ENCODE data around the gene FEZF2.

Gene FEZF2

DNA sequence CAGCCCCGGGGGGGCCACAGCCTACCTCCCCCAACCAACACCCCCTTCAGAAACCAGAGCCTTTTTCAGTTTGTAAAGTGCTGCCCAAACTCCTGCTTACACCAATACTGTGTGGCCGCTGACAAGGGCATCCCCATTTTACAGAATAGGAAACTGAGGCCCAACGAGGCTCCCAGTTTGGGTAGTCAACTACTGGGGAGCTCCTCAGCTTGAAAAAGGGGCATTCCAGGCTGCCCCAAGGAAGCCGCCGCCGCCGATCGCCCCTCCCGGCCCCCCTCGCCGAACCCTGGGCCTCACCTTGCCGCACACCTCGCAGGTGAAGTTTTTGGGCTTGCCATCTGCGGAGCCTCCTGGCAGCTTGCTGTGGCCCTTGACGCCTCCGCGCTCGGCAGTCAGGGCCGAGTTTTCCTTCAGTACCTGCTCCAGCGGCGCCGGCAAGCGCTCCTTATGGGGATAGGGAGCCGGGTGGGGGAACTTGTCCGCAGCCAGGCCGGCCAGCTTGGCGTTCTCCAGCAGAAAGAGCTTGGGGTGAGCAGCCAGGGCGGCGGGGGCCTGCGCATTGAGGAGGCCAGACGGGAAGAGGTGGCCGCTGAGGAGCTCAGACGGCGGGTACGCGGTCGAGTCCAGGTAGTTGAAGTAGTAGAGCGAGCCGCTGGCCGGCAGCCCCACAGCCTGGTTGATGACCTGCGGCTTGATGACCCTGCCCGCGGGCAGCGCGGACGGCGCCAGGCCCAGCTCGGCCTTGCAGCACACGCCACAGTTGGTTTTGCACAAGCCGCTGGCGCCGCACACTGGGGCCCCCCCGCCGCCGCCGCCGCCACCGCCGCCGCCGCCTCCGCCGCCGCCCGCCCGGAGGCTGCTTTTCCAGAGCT lies 1.4 kb downstream of the FEZF2 start:
- DNase-seq: no peak

DNA sequence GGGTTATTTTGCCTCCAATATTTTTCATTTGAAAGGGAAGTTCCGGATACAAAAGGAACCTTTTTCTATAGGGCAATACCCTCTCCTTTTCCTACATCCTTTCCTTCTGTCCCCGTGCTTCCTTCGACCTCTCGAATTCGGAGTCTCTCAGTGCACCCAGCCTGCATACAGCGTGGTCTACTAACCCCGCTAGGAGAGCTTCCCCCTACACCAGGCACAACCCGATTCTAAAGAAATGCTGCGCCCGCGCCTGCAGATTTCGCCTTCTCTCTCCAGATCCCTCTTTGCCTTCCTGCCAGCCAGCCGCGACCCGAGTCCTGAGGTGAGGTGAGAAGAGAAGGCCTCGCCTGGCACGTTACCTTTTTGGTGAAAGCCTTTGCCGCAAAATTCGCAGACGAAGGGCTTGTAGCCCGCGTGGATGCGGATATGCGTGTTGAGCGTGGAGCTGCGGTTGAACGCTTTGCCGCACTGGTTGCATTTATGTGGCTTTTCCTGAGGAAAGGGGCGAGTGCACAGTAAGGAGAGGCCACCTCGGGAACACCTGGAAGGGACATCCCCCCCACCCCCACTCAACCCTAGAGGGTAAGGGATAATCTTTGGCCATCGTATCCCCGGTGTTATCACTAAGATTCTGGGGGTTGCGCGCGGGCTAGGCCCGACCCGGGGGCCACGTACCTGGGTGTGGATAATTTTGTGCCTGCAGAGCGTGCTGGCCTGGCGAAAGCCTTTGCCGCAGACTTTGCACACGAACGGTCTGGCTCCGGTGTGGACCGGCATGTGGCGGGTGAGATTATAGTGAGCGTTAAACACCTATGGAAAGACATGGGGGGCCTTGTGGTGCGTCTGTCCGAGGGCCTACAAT lies 2.3 kb downstream of the FEZF2 start:
- no peak for DNase-seq

DNA sequence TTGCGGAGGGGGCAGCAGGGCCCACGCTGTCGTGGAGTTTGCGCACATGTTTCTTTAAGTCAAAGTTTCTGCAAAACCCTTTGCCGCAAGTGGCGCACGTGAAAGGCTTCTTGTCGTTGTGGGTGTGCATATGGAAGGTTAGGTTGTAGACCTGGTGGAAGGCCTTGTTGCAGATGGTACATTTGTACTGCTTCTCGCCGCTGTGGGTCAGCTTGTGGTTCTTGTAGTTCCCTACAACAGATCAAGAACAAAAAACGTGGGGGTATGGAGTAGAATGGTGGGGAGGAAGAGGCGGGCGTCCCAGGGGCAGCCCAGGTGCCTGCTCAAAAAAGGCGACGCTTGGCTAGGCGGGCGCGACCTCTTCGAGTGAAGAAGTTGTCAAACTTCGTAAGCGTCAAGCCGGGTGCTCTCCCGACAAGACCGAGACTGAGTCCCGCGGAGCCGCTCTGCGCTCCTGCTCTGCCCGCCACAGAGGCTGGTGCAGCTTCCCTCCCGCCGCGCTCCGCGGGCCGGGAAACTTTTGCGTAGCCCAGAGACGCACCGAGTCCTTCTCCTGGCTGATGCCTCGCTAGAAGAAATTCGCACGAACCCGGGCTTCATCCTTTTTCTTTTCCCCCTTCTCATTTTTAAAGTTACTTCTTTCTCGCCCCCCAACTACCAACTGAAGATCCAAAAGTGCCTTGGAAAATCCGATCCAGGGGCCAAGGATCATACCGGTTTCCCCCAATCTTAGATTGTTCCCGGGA lies 3.1 kb downstream of the FEZF2 start:
- DNase-seq: no peak

DNA sequence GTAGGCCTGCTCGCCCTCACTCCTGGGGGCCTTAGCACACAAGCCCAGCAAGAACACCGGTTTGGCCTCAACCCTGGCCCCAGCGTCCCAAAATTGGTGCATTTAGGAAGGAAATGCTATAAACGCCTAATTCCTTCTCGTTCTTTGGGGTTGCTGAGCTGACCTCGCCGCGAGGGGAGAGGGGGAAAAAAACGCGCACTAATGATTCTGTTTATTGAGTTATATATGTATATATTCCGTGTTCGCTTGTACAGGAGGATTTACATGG lies 3.9 kb downstream of the FEZF2 start:
- DNase-seq: no peak

DNA sequence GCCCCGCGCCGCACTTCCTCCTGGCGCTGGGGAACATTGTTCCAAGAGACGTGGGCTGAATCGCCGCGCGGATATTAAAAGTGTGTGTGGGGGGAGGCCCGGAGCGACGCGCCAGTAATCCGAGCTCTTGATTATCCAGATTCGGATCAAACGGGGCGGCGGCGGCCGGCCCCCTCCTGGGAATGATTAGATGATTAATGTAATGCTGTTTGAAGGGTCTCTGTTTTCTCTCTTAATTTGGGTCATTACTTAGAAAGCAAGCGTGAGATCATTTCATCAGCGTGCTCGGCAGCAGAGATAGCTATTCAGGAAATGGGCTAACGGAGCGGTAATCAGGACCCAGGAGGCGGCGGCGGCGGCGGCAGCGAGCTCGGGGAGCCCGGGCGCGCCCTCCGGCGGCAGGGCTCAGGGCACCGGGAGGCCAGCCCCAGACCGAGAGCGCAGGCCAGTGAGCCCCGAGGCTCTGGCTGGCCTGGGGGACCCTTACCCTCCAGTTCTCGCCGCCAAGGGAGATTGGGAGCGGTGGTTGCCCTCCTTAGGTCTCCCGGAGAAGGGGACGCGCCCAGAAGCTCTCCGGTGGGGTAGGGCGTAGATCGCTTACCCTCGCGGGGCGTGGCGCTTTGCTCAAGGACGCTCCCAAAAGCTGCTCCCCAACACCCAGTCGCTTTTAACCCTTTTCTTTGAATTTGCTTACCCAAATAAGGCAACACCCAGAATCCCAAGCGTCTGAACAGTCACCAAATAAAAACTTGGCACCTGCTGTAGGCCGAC lies 4.5 kb downstream of the FEZF2 start:
- no peak for DNase-seq

DNA sequence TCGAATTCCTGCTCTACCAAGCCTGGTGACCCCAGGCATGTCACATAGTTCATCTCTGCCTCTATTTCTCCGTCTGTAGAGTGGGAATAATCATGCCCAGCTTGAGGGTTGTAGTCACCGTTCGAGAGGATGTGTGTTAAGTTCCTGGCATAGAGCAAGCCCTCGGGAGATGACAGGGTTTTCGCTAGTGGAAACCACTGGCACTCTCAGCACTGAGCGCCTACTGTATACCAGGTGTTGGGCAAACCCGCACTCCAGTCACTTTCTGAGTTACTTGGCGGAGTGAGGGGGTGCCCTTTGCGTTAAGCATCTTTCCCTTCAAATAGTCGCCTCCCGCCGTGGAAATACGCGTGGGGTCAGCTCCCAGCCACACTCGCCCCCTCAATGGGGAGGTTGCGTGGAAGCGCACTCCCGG lies 5.1 kb downstream of the FEZF2 start:
- DNase-seq: no peak

DNA sequence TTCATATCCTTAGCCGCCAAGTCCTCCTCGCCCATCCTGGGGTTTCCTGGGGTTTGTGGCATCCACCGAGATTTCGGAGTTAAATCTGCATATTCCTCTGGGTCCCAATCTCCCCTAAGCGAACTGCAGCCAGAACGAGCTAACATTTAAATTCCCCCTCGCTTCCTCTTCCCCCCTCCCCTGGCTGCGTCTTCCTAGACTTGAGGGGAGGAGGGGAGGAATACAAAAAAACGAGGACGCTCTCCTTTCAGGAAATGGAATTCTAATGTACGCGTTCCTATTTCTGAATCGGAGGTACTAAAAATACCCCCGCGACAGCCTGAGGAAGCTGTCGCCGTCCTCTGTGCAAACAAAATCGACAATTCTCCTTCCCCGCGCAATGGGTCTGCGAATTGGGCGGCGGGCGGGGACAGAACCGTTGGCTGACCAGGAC lies 5.6 kb downstream of the FEZF2 start:
- DNase-seq: no peak

DNA sequence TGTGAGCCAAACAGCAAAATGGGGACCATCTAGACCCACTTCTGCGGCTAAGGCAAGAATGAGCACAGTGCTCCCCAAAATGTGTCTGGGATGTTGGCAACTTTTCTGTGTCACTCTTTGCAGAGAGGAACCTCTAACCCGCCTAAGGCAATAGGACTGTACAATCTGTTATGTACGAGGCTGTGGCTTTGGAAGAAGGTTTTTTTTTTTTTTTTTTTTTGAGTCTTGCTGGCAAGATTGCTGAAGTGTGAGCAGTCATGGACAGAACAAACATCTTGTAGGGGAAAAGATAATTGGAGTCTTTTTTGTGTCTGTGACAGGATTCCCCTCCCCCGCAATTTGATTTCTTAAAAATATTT lies 7.2 kb downstream of the FEZF2 start:
- no peak for DNase-seq

DNA sequence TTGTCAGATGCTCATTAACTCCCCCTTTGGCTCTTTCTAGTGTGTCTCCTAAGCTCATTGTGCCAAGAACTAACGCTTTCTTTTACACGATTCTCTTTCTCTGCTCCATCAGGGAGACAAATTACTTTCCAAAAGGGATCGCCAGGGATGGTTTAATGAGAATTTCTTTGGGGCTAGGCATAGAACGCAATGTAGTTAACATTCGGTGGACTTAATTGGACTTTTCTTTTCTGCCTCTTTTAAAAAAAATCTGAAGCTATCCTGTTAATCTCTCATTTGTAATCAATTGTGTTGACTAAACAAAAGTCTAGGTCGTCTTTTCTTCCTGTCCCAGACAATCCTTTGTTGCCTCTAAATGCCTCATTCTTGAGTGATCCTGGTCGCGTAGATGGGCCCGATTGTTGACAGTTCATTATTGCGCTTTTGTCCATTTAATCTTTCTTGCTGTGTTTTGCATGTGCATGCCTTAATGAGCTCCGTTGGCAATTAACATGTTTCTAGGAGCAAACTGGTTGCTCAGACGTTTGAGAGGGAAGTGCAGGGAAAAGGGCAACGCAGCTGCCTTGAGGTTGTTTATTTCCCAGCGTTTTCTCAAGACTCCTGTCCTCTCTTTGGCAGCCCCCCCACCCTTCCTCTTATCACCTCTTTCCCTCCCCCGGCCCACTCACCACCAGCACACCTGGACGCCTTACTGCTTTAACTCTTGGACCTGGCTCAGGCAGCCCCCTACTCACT lies 7.8 kb downstream of the FEZF2 start:
- no peak for DNase-seq

DNA sequence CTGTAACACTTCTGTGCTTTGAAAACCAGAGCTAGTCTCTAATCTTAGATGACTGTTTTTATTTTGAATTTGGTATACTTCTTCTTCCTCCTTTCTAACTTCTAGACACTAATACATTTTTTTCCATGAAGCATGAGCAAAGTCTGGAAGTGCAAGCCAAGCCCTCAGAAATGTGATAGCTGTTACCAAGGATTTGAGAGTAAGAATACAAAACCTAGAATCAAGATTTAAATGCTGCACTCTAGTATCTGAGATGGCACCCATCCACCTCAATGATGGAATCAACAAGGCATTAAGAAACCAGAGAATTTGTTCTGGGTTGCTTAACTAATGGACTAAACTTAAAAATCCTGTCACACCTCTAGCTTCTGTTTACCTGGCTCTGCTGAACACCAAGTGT lies 9.2 kb downstream of the FEZF2 start:
- DNase-seq: no peak

DNA sequence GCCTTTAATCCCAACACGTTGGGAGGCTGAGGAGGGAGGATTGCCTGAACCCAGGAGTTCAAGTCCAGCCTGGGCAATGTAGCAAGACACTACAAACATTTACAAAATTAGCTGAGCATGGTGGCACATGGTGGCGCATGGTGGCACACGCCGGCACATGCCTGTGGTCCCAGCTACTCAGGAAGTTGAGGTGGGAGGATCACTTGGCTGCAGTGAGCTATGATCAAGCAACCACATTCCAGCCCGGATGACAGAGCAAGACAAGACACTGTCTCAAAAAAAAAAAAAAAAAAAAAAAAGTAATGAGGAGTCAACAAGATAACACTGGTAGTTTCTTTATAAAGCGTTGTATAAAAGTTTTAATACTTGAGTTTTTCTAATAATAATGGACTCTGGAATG lies 10.1 kb downstream of the FEZF2 start:
- no peak for DNase-seq

DNA sequence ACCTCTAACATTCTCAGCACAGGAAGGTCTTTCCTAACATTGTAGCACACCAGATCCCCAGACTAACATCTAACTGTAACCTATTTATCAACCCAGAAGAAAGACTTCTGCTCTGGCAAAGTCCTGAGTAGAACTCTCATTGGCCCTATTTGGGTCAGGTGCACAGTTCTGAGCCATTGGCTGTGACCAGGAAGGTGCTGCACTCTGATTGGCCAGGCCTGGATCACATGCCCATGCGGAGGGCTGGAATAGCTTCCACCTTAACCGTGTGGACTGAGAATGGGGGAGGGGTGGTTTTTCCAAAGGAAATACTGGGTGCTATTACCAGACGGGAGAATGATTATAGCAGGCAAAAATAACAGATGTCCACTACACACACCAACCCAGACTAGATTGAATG lies 11.5 kb downstream of the FEZF2 start:
- DNase-seq: no peak

DNA sequence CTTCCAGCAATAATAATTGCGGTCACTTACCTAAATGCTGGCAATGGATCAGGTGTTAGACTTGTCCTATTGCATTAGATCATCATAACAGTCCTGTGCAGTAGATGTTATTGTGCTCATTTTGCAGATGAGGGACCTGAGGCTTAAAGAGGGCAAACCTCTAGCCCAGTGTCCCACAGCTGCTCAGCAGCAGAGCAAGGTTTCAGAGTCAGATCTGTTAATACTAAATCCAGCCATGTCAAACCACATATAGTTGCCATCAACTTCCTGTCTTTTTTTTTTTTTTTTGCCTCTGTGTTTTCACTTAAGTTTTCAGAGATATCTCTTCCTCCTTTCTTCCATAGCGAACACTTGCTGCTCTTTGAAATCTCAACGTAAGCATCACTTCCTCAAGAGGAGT lies 12.1 kb downstream of the FEZF2 start:
- no peak for DNase-seq

DNA sequence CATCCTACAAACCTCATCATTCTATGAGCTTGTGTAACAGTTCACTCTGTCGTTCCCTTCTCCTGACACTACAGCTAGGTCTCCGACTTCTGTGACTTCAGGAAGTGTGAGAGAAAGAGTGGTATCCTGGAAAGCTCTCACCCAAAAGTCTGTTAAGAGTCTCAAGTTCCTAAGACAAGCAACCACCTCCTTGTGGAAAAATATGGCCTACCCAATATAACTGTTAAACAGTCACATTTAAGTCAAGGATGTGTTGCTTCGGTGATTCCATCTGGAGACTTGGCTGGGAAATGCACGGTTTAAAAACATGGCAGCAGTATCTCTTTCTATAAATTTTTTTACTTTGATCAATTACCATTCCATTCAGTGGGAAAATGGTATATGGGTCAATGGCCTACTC lies 13.8 kb downstream of the FEZF2 start:
- no peak for DNase-seq

DNA sequence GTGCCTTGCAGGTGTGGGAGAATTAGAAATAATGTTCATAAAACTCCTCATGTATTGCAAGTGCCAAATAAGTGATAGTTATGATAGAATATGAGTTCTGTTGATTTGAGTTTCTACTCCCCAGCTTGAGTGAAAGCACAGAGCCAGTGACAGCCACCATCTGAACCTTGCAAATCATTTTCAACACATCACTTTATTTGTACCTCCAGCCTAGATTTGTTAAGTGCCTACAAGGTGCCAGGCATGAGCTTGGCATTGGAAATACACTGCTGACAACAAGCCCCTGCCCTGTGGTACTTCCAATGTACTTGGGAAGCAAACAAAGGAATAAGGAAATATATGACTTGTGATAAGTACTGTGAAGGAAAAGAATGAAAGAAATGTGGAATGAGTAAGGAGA lies 17.0 kb downstream of the FEZF2 start:
- no peak for DNase-seq

DNA sequence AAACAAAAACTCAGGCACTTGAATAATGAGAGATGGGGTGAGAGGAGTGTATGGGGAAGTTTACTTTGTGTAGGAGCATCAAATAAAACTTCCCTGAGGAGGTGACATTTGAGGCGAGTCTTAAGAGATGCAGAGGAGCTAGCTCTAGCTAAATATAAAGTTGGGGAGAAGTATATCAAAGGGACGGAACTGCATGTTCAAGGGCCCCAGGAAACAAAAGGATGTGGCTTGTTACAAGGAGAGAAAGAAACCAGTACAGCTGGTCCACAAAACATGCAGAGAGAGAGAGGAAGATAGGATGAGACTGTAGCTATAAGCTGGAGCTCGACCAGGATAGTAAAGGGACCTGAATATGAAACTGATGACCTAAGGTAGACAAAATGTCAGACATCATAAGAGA lies 17.6 kb downstream of the FEZF2 start:
- DNase-seq: no peak

DNA sequence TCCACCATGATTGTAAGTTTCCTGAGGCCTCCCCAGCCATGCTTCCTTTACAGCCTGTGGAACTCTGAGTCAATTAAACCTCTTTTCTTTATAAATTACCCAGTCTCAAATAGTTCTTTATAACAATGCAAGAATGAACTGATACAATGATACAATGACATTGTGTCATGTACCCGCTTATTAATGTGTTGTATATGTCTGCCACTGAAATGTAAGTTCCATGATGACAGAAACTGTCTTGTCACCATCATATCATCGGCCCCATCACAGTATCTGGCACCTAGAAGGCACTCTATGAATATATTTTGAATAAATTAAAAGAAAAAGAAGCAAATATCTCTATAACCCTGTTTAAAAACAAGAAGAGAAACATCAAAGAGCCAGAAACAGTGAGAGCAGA lies 29.6 kb downstream of the FEZF2 start:
- DNase-seq: no peak

DNA sequence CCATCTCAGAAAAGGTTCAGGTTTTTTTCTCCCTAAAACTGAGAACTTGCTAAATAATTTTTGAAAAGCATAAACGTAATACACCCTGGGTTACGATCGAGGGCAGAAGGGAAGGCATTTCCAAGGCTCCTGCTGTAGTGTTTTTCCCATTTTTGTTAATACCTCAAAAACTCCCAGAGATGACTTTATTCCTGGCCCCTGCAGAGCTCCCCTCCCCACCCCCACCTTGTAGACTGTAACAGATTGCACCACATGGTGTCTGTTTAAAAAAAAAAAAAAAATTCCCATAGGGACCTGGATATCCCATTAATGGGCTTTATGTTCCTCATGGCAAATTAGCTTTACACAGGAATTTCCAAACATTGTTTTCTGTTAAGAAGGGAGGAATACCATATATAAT lies 38.2 kb downstream of the FEZF2 start:
- no peak for DNase-seq

DNA sequence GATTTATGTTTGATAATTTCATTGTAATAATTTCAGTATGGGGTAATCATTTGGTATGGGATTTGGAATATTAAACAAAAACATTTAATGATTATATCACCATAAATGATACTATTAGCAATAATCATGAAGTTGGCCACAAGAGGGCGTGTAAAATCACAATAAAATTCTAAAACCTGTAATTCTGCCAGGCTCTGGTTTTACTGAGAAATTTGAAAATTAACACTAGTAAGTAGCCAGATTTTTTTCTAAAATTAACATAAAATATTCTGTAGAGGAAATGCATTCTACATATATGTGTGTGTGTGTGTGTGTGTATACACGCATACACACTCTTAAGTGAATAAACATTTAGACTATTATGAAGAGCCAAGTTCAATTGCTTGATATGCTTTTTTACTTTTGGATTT lies 40.5 kb downstream of the FEZF2 start:
- no peak for DNase-seq

DNA sequence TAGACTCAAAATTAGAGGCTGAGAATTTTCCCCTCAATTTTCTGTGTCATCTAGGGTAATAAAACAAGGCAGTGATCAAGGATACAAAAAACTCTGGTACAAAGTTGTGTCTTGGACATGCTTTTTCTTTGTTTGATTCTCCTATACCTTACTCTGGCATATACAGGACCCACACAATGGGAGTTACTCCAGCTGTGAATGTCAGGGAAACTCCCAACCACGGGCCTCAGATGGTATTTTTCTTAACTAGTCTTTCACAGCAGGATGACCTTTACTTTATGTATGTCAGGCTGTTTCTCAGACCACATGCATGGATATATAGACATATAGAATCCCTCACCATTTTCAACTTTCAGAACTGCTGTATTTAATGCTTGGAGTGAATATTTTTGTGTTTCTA lies 41.3 kb downstream of the FEZF2 start:
- no peak for DNase-seq

DNA sequence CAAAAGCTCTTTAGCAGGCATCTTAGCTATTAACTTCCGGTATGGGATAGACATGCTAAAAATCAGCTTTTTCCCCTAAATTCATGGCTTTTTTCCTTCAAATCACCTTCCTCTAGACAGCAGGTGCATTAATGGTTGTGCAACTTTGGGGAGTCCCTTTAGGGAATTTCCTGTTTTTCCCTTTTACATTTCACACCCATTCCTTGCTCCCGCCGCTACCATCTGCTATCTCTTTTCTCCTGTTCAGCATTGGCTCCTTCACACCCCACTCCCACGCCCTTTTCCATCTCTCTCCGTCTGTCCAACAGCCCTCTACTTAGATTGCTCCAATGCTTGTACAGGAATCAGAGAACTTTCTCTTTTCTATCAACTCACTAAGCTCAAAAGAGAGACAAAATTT lies 43.4 kb downstream of the FEZF2 start:
- no peak for DNase-seq

DNA sequence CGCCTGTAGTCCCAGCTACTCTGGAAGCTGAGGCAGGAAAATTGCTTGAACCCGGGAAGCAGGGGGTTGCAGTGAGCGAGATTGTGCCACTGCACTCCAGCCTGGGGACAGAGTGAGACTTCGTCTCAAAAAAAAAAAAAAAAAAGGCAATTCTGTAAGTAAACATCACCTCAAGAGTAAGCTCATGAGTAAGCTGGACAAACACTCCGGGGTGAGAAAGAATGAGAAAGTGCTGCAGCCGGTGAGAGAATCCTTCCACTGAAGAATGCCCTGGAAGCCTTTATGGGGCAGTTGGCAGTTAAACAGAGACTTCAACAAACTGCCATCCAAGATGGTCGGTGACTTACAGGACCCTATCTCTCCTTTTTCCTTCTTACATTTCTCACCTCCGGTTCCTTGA lies 47.5 kb downstream of the FEZF2 start:
- no peak for DNase-seq
